Kidney (tissue), 14 donors: ENCODE data around the gene ANKRD44. TPM values are rescaled to one million over a fixed set of nuclear protein-coding genes. Genes with fewer than 3 reads are reported as not detected.
A peak's percentile ranks its signal among the peaks of the same experiment; 100 is the strongest.

Source experiments
- DNase-seq, 5 donors: peaks; one replicate each; pipeline ENCODE4 v3.0.0-alpha.2; 2013 to 2020
- FAIRE-seq: peaks from 2 replicates; lab custom pipeline; 2012; peaks lifted over from hg19 to GRCh38; lab: Jason Lieb, UNC
- H3K27ac ChIP-seq, 2 donors: one replicate each; pipeline ENCODE4 v1.7.0; 2013; ENCODE audit warnings: low read depth in 2 of 2, low read length in 2 of 2, inconsistent platforms in 1 of 2
- H3K27me3 ChIP-seq: one replicate; pipeline ENCODE4 v1.7.1; 2013; ENCODE audit warnings: low read length, inconsistent platforms; ENCODE audit not compliant: control insufficient read depth, insufficient read depth
- H3K36me3 ChIP-seq, 3 donors: one replicate each; pipeline versions ENCODE4 v1.7.0 to v1.7.1; 2013; ENCODE audit warnings: low read length in 3 of 3, control low read depth in 1 of 3, inconsistent platforms in 1 of 3; ENCODE audit not compliant: insufficient read depth in 3 of 3, control insufficient read depth in 2 of 3
- H3K4me1 ChIP-seq, 3 donors: one replicate each; pipeline versions ENCODE4 v1.7.0 to v1.7.1; 2013; ENCODE audit warnings: low read length in 3 of 3, inconsistent platforms in 1 of 3, low read depth in 1 of 3; ENCODE audit not compliant: control insufficient read depth in 2 of 3, insufficient read depth in 2 of 3
- H3K4me3 ChIP-seq, 3 donors: one replicate each; pipeline versions ENCODE4 v1.7.0 to v1.8.1; 2013; ENCODE audit warnings: low read length in 3 of 3, control low read depth in 1 of 3, inconsistent platforms in 1 of 3
- H3K9ac ChIP-seq, 3 donors: one replicate each; pipeline versions ENCODE4 v1.7.0 to v1.7.1; 2013; ENCODE audit warnings: low read length in 3 of 3, control low read depth in 1 of 3, inconsistent platforms in 1 of 3
- H3K9me3 ChIP-seq, 3 donors: one replicate each; pipeline versions ENCODE4 v1.7.0 to v1.7.1; 2013; ENCODE audit warnings: low read length in 3 of 3, control low read depth in 1 of 3, inconsistent platforms in 1 of 3; ENCODE audit not compliant: control insufficient read depth in 2 of 3, insufficient read depth in 1 of 3
- CTCF ChIP-seq: IDR thresholded peaks from 3 replicates; pipeline ENCODE4 v1.5.1; 2012; ENCODE audit warnings: mild to moderate bottlenecking, moderate library complexity, borderline replicate concordance; ENCODE audit not compliant: insufficient read depth; ENCODE audit errors: extremely low read depth
- intact Hi-C: fragments of 100-400 bp; cut with DNase I; formaldehyde crosslinking; loops from one replicate; pipeline ENCODE4 v1.11.1; 2022
- polyA plus RNA-seq: library from polyadenylated mRNA; stranded (reverse); fragments of 350-450 nt; fragmentation: Illumina TruSeq; extraction: RNeasy Lipid Tissue Mini Kit (QIAGEN cat#74804); gene quantifications from one replicate; pipeline ENCODE4 v1.2.3, GENCODE V29; 2014; ENCODE audit warnings: low read depth, low replicate concordance; ENCODE audit not compliant: insufficient read depth
- total RNA-seq: library from RNA; stranded (reverse); fragmentation: NEBNext Ultra II Directional; extraction: Animal tissue kit (Norgen Biotek cat#: 25700); gene quantifications from one replicate; pipeline ENCODE4 v1.2.1, GENCODE V29; 2021
- donor health status: control.
- donor health status: control.
- donor health status: control.
- donor health status: control.
- donor health status: control.
- donor health status: DM: yes; HTN: yes; CAD: no.
- donor health status: Normal renal cell carcinoma (clear cell type).

Gene ANKRD44
- total and polyA plus RNA-seq, 2 donors from 2014 or later: 2.2 to 39.2 TPM

GRCh38 chr2:197284956-197285355 is 25.6 kb downstream of the ANKRD44 start:
- FAIRE-seq (no peak), DNase-seq (no peak)
- Histone ChIP-seq H3K27ac (no peak overlapping the region), H3K4me1 (no peaks in the 10 kb centered on the region), H3K36me3 (no peaks in the 10 kb centered on the region), H3K4me3 (no peak overlapping the region), H3K9me3 (no peaks in the 10 kb centered on the region), H3K27me3 (no peaks in the 10 kb centered on the region), H3K9ac (no peak overlapping the region)
- TF ChIP-seq CTCF: no peak
- intact Hi-C loops: no loop called here

GRCh38 chr2:197281421-197281820 is 29.2 kb downstream of the ANKRD44 start:
- Histone ChIP-seq H3K9ac (no peak overlapping the region), H3K4me3 (no peak overlapping the region), H3K9me3 (no peaks in the 10 kb centered on the region), H3K36me3 (no peaks in the 10 kb centered on the region), H3K27ac (no peak overlapping the region), H3K27me3 (no peaks in the 10 kb centered on the region), H3K4me1 (peaks cover 0 to 2% (median 0%) of the 10 kb centered on the region in 3 donors)
- FAIRE-seq (no peak), DNase-seq (no peak)
- intact Hi-C loops: no loop called here
- no peak for TF ChIP-seq CTCF

GRCh38 chr2:197280015-197280702 is 30.4 kb downstream of the ANKRD44 start:
- no peaks in the 10 kb centered on the region for H3K36me3 ChIP-seq
- no peak overlapping the region for H3K9ac ChIP-seq
- H3K27ac ChIP-seq: no peak overlapping the region
- no peaks in the 10 kb centered on the region for H3K27me3 ChIP-seq
- H3K4me1 ChIP-seq: peaks cover 0 to 2% (median 0%) of the 10 kb centered on the region in 3 donors
- no peak for TF ChIP-seq CTCF
- no peak overlapping the region for H3K4me3 ChIP-seq
- FAIRE-seq (no peak), DNase-seq (peak in 2 of 5 donors; percentile 22 to 42)
- no peaks in the 10 kb centered on the region for H3K9me3 ChIP-seq
- intact Hi-C loops: no loop called here
